ENCODE results near the gene ZHX3. TPM values are rescaled to one million over a fixed set of nuclear protein-coding genes. Genes with fewer than 3 reads are reported as not detected.
A peak's percentile ranks its signal among the peaks of the same experiment; 100 is the strongest.

ZHX3 gene
- total RNA-seq, 1 donor from 2014 or later = 16.3 TPM

DNA sequence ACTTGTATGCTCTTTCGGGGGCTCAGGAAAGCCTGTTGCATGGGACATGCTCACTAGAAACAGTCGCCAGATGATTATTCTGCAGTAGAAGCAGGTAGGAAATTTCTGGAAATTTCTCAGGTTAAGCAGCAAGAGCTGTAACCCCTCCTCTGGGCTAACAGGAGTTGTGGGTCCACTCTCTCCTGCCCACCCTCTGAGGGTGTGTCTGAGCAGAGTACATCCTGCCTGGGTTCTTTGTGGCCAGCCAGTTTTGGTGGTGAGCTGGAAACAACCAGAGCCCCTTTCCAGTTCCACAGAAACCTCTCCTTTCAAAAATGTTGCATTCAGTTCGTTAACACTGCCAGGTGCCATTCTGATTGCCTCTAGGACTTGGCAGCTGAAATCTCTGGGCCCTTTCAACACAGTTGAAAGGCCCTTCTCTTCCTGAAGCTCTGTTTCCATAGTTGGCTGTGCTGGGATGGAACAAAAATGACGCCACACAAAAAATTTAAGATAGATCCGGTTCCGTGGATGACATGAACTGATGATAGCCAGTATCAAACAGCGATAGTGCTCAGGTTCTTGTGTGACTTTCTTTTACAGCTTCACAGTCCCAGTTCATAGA lies 141.7 kb downstream of the ZHX3 start:
- TF ChIP-seq, protein P1, sequence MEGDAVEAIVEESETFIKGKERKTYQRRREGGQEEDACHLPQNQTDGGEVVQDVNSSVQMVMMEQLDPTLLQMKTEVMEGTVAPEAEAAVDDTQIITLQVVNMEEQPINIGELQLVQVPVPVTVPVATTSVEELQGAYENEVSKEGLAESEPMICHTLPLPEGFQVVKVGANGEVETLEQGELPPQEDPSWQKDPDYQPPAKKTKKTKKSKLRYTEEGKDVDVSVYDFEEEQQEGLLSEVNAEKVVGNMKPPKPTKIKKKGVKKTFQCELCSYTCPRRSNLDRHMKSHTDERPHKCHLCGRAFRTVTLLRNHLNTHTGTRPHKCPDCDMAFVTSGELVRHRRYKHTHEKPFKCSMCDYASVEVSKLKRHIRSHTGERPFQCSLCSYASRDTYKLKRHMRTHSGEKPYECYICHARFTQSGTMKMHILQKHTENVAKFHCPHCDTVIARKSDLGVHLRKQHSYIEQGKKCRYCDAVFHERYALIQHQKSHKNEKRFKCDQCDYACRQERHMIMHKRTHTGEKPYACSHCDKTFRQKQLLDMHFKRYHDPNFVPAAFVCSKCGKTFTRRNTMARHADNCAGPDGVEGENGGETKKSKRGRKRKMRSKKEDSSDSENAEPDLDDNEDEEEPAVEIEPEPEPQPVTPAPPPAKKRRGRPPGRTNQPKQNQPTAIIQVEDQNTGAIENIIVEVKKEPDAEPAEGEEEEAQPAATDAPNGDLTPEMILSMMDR (conservative IDR thresholded peaks at IDR 0.05) = no peak
- DNase-seq (ENCODE audit: extremely low spot score, unreplicated experiment) = no peak
- H3K27me3 Mint-ChIP-seq = no peaks in the 10 kb centered on the region
- no peaks in the 10 kb centered on the region for H3K9me3 Mint-ChIP-seq
- H3K27ac Mint-ChIP-seq = no peak overlapping the region
- peaks cover 20% of the 10 kb centered on the region for H3K4me1 Mint-ChIP-seq (ENCODE audit: unreplicated experiment)
- H3K4me3 Mint-ChIP-seq = no peak overlapping the region
- peaks cover 24% of the 10 kb centered on the region for H3K36me3 Mint-ChIP-seq

DNA sequence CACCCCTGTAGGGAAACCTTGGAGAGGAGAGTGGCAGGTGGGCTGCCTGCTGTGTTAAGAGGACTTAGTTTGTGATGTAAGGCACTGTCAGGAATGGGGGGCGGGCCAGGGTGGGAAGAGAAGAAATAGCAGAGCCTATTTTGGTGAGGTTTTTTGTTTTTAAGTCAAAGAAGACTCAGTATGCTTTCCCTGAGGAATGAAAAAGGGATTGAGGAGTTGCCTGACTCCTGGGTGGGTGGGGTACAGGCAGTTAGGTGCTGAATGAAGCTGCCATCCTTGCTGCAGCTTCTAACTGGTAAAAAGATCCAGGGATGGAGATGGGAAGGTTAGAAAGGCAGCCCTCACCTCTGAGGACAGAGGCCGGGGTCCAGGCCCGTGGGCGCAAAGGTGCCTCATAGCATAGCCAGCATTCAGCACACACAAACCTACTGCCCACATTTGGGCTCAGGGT lies 142.3 kb downstream of the ZHX3 start:
- H3K9me3 Mint-ChIP-seq = no peaks in the 10 kb centered on the region
- H3K4me1 Mint-ChIP-seq (ENCODE audit: unreplicated experiment) = peaks cover 20% of the 10 kb centered on the region
- DNase-seq (ENCODE audit: extremely low spot score, unreplicated experiment) = peak; percentile 29
- H3K36me3 Mint-ChIP-seq = peaks cover 24% of the 10 kb centered on the region
- H3K4me3 Mint-ChIP-seq = no peak overlapping the region
- H3K27me3 Mint-ChIP-seq = no peaks in the 10 kb centered on the region
- no peak overlapping the region for H3K27ac Mint-ChIP-seq
- TF ChIP-seq, protein P1 (conservative IDR thresholded peaks at IDR 0.05) = no peak

DNA sequence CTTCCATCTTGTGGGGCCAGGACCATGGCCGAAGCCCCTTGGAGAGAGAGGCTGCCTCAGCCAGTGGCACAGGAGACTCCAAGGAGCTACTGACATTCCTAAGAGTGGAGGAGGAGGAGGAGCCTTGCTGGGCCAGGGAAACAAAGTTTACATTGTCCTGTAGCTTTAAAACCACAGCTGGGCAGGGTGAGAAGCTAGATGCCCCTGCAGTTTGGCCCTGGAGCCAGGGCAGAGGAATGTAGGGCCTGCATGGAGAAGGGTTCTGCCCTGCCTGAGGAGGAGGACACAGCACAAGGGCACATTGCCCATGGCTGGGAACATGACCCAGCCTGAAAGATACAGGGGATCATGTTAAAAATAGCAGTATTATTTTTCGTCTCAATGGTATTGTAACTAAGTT lies 142.7 kb downstream of the ZHX3 start:
- Mint-ChIP-seq H3K27ac (no peak overlapping the region), H3K36me3 (peaks cover 24% of the 10 kb centered on the region), H3K4me1 (ENCODE audit: unreplicated experiment) (peaks cover 20% of the 10 kb centered on the region), H3K9me3 (no peaks in the 10 kb centered on the region), H3K27me3 (no peaks in the 10 kb centered on the region), H3K4me3 (no peak overlapping the region)
- TF ChIP-seq, protein P1 (conservative IDR thresholded peaks at IDR 0.05) = no peak
- no peak for DNase-seq (ENCODE audit: extremely low spot score, unreplicated experiment)

DNA sequence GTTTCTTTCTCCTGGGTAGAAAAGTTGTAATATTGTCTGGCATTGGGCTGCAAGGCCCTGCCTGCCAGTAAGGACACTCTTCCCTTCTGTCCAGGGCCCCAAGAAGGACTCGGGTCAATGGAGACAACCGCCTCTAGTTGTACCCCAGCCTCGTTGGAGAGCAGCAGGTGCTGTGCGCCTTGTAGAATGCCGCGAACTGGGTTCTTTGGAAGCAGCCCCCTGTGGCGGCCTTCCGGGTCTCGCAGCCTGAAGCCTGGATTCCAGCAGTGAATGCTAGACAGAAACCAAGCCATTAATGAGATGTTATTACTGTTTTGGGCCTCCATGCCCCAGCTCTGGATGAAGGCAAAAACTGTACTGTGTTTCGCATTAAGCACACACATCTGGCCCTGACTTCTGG lies 143.2 kb downstream of the ZHX3 start:
- H3K27ac Mint-ChIP-seq = no peak overlapping the region
- no peak for DNase-seq (ENCODE audit: extremely low spot score, unreplicated experiment)
- no peak overlapping the region for H3K4me3 Mint-ChIP-seq
- peaks cover 20% of the 10 kb centered on the region for H3K4me1 Mint-ChIP-seq (ENCODE audit: unreplicated experiment)
- peaks cover 24% of the 10 kb centered on the region for H3K36me3 Mint-ChIP-seq
- no peaks in the 10 kb centered on the region for H3K9me3 Mint-ChIP-seq
- TF ChIP-seq, protein P1 (conservative IDR thresholded peaks at IDR 0.05) = no peak
- no peaks in the 10 kb centered on the region for H3K27me3 Mint-ChIP-seq

DNA sequence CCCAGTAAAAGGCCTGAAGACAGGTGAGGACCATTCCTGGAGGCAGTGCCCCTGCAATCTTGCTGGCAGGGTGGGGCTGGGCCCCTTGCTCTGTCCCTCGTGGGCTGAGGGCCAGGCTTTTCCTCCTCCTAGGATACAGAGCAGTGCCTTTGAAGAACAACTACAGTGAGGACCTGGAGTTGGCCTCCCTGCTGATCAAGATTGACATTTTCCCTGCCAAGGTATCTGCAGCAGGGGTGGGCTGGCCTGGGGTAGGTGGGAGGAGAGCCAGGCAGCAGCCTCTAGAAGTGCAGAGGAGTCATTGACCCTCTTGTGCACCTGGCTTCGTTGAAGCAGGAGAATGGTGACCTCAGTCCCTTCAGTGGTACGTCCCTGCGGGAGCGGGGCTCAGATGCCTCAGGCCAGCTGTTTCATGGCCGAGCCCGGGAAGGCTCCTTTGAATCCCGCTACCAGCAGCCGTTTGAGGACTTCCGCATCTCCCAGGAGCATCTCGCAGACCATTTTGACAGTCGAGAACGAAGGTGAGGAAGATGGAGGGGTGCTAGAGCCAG lies 143.7 kb downstream of the ZHX3 start:
- TF ChIP-seq, protein P1 (conservative IDR thresholded peaks at IDR 0.05) = no peak
- H3K36me3 Mint-ChIP-seq = peaks cover 24% of the 10 kb centered on the region
- H3K4me1 Mint-ChIP-seq (ENCODE audit: unreplicated experiment) = peaks cover 15% of the 10 kb centered on the region
- H3K27me3 Mint-ChIP-seq = no peaks in the 10 kb centered on the region
- peak; percentile 54 for DNase-seq (ENCODE audit: extremely low spot score, unreplicated experiment)
- H3K9me3 Mint-ChIP-seq = no peaks in the 10 kb centered on the region
- peak overlapping the region; percentile 53 for H3K27ac Mint-ChIP-seq
- H3K4me3 Mint-ChIP-seq = no peak overlapping the region

All from type B pancreatic cell (in vitro differentiated cells).